Endothelial cell of umbilical vein (primary cell): ENCODE results near the gene BCL11B. TPM values are rescaled to one million over a fixed set of nuclear protein-coding genes. Genes with fewer than 3 reads are reported as not detected.

Experiments
- BruUV-seq: library from RNA; stranded (reverse); fragments of 400-500 nt; replicated peaks from 2 replicates; lab custom pipeline; 2021; lab: Mats Ljungman, UMichigan
- CTCF ChIA-PET: fragments of 300-600, 350-600 bp; sonication (Branson Sonifier 250); formaldehyde crosslinking; loops from one replicate; lab custom pipeline; 2021; ENCODE audit warnings: antibody characterized with exemption, inconsistent platforms; lab: Charles Lee
- POLR2A ChIA-PET: fragments of 300-600, 350-600 bp; sonication (Branson Sonifier 250); formaldehyde crosslinking; loops from one replicate; lab custom pipeline; 2021; ENCODE audit warnings: antibody characterized with exemption, inconsistent platforms; lab: Charles Lee
- DNase-seq: peaks from one replicate; pipeline ENCODE4 v3.0.0-alpha.2; 2011; ENCODE audit warnings: low read depth, low spot score
- FAIRE-seq: peaks from 2 replicates; lab custom pipeline; 2011; peaks lifted over from hg19 to GRCh38; lab: Jason Lieb, UNC
- H2AFZ ChIP-seq: 2 replicates; pipeline ENCODE4 v1.6.0; 2012; ENCODE audit warnings: low read depth, low read length, control low read depth, inconsistent platforms
- H3K27ac ChIP-seq: 2 replicates; pipeline ENCODE4 v1.5.1; 2011; ENCODE audit warnings: low read depth, mild to moderate bottlenecking, control low read depth, low read length, moderate library complexity; ENCODE audit not compliant: insufficient read depth
- H3K27me3 ChIP-seq, 2 experiments: 2 replicates each; pipeline versions ENCODE4 v1.6.0 to v1.6.1; 2011; ENCODE audit warnings: low read length in 2 of 2, mixed read lengths in 1 of 2; ENCODE audit not compliant: control insufficient read depth in 2 of 2, insufficient read depth in 2 of 2
- H3K36me3 ChIP-seq, 2 experiments: 2 replicates in 1 of 2; 3 replicates in 1 of 2; pipeline ENCODE4 v1.5.1; 2011; ENCODE audit warnings: low read length in 2 of 2, mild to moderate bottlenecking in 1 of 2, moderate library complexity in 1 of 2; ENCODE audit not compliant: control insufficient read depth in 2 of 2, insufficient read depth in 2 of 2; ENCODE audit errors: extremely low read depth in 1 of 2
- H3K4me1 ChIP-seq: 3 replicates; pipeline ENCODE4 v1.5.1; 2011; ENCODE audit warnings: mild to moderate bottlenecking, low read length; ENCODE audit not compliant: control insufficient read depth, insufficient read depth; ENCODE audit errors: extremely low read depth
- H3K4me2 ChIP-seq: 2 replicates; pipeline ENCODE4 v1.6.1; 2011; ENCODE audit warnings: low read length, control low read depth, mixed read lengths; ENCODE audit not compliant: insufficient read depth
- H3K4me3 ChIP-seq, 3 experiments: fragments of 200-600 bp in 1 of 3; sonication (generic), shearing (Covaris generic) in 1 of 3; replicated peaks in 1 of 3; 2 replicates each; pipeline ENCODE4 v1.5.1; 2011 to 2016; ENCODE audit warnings: control low read depth in 3 of 3, low read length in 3 of 3, mild to moderate bottlenecking in 2 of 3, inconsistent platforms in 1 of 3, low read depth in 1 of 3, moderate library complexity in 1 of 3; ENCODE audit not compliant: insufficient read depth in 1 of 3
- H3K79me2 ChIP-seq: 2 replicates; pipeline ENCODE4 v1.6.0; 2012; ENCODE audit warnings: low read length, inconsistent platforms; ENCODE audit not compliant: control insufficient read depth, insufficient read depth
- H3K9ac ChIP-seq: replicated peaks from 2 replicates; pipeline ENCODE3; 2011; ENCODE audit warnings: low read length, control low read depth; ENCODE audit not compliant: insufficient read depth; ENCODE audit errors: extremely low read depth
- H3K9me1 ChIP-seq: replicated peaks from 3 replicates; pipeline ENCODE4 v1.6.0; 2011; ENCODE audit warnings: mild to moderate bottlenecking, low read length; ENCODE audit not compliant: control insufficient read depth, insufficient read depth; ENCODE audit errors: extremely low read depth
- H3K9me3 ChIP-seq: replicated peaks from 2 replicates; pipeline ENCODE4 v1.5.1; 2012; ENCODE audit warnings: low read length, inconsistent platforms; ENCODE audit not compliant: control insufficient read depth, insufficient read depth
- H4K20me1 ChIP-seq: replicated peaks from 2 replicates; pipeline ENCODE3; 2011; ENCODE audit warnings: mild to moderate bottlenecking, low read length; ENCODE audit not compliant: control insufficient read depth, insufficient read depth; ENCODE audit errors: extremely low read depth
- EZH2 ChIP-seq: IDR thresholded peaks from 2 replicates; pipeline ENCODE4 v1.6.1; 2012; ENCODE audit warnings: borderline replicate concordance, low read depth, mild to moderate bottlenecking, moderate library complexity, low read length, inconsistent platforms; ENCODE audit not compliant: severe bottlenecking
- FOS ChIP-seq: IDR thresholded peaks from 2 replicates; pipeline ENCODE4 v1.6.1; 2011; ENCODE audit warnings: mild to moderate bottlenecking, low read length, moderate library complexity, borderline replicate concordance; ENCODE audit not compliant: insufficient read depth
- GATA2 ChIP-seq: IDR thresholded peaks from 2 replicates; pipeline ENCODE4 v1.7.0; 2011; ENCODE audit warnings: low read depth, mild to moderate bottlenecking, moderate library complexity, mixed read lengths, low read length; ENCODE audit not compliant: insufficient read length, insufficient read depth
- JUN ChIP-seq: IDR thresholded peaks from 2 replicates; pipeline ENCODE4 v1.6.1; 2011; ENCODE audit warnings: borderline replicate concordance, low read depth; ENCODE audit not compliant: insufficient read length, insufficient read depth
- MYC ChIP-seq: IDR thresholded peaks from one replicate; pipeline ENCODE4 v1.6.1; 2011; ENCODE audit warnings: mild to moderate bottlenecking, low read depth, low read length
- POLR2A ChIP-seq: IDR thresholded peaks from 2 replicates; pipeline ENCODE4 v1.6.1; 2012; ENCODE audit warnings: low read depth, mild to moderate bottlenecking, control low read depth, low read length
- POLR2AphosphoS5 ChIP-seq: IDR thresholded peaks from 2 replicates; pipeline ENCODE4 v1.6.1; 2012; ENCODE audit warnings: low read depth, mild to moderate bottlenecking, control low read depth, low read length, moderate library complexity; ENCODE audit not compliant: insufficient read depth
- dilution Hi-C: fragments of 300-500 bp; cut with MboI; formaldehyde crosslinking; loops from one replicate; pipeline ENCODE4 v1.15.0; 2019; ENCODE audit warnings: low sequenced_read_pairs; ENCODE audit not compliant: extremely low pct_ligation_motif_present
- intact Hi-C: fragments of 100-400 bp; cut with micrococcal nuclease; formaldehyde crosslinking; loops from one replicate; pipeline ENCODE4 v1.10.0; 2022
- polyA plus RNA-seq, 4 experiments: library from polyadenylated mRNA; depleted of rRNA in 3 of 4; stranded (reverse) in 3 of 4; unstranded in 1 of 4; fragments of >200 nt; gene quantifications; 2 replicates each; pipeline versions ENCODE4 v1.2.1 to v1.2.3, GENCODE V29; 2011 to 2012; ENCODE audit warnings: missing spikeins in 1 of 4
- total RNA-seq: library from RNA; stranded (reverse); gene quantifications from 2 replicates; pipeline ENCODE4 v1.2.3, GENCODE V29; 2021
- TF ChIP-seq, protein P1 (sequence below), 2 donors: IDR thresholded peaks; 1 replicate in 1 of 2; 2 replicates in 1 of 2; pipeline ENCODE4 v1.5.1; 2011; ENCODE audit warnings: low read length in 2 of 2, mild to moderate bottlenecking in 2 of 2, moderate library complexity in 2 of 2, control low read depth in 1 of 2, inconsistent platforms in 1 of 2, low read depth in 1 of 2; ENCODE audit not compliant: insufficient read depth in 1 of 2; ENCODE audit errors: extremely low read depth in 1 of 2
- TF ChIP-seq, protein P2 (sequence below): IDR thresholded peaks from 2 replicates; pipeline ENCODE4 v1.6.1; 2011; ENCODE audit not compliant: insufficient read depth, insufficient read length

The BCL11B gene
- total and polyA plus RNA-seq, 2 donors (not counting 3 experiments of a cell fraction or from before 2014, with no cell fraction given) = 0.03 to 0.07 TPM

DNA sequence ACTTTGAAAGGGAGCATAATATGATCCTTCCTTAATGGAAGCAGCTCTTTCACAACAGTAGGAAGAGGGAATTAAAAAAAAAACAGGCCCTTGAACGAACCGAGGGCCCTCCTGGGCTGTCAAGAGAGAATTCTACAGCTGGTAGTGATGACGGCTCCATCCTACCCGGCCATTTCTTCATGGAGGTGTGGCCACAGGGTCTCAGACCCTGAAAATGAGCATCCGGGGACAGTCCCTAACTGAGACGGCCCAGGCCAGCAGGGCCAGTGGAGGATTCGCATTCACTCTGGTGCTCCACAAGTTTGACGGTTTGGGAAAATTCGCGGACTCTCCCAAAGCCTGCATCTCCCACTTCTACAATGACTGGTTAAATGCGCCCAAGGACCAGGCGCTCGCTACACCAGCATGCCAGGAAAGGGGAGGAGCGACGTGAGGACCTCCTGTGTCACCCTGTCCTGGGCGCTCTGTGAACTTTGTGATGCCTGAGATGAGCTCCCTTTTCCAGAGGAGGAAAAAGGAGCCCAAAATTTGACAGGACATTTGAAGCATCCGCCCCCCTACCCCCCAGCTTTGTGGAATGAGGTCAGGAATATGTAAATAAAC, 66.8 kb downstream of the BCL11B start:
- POLR2A ChIA-PET = no interaction called here
- no peak overlapping the region for H3K4me2 ChIP-seq
- H4K20me1 ChIP-seq = no peaks in the 10 kb centered on the region
- H3K4me1 ChIP-seq = no peaks in the 10 kb centered on the region
- no peak overlapping the region for H2AFZ ChIP-seq
- H3K9ac ChIP-seq = no peak overlapping the region
- TF ChIP-seq GATA2 (no peak), MYC (no peak), EZH2 (no peak), POLR2AphosphoS5 (no peak), JUN (no peak), POLR2A (no peak), FOS (no peak)
- TF ChIP-seq, protein P1, sequence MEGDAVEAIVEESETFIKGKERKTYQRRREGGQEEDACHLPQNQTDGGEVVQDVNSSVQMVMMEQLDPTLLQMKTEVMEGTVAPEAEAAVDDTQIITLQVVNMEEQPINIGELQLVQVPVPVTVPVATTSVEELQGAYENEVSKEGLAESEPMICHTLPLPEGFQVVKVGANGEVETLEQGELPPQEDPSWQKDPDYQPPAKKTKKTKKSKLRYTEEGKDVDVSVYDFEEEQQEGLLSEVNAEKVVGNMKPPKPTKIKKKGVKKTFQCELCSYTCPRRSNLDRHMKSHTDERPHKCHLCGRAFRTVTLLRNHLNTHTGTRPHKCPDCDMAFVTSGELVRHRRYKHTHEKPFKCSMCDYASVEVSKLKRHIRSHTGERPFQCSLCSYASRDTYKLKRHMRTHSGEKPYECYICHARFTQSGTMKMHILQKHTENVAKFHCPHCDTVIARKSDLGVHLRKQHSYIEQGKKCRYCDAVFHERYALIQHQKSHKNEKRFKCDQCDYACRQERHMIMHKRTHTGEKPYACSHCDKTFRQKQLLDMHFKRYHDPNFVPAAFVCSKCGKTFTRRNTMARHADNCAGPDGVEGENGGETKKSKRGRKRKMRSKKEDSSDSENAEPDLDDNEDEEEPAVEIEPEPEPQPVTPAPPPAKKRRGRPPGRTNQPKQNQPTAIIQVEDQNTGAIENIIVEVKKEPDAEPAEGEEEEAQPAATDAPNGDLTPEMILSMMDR (IDR thresholded peaks at IDR 0.05; ENCODE audit: extremely low read depth in 1 of 2, insufficient read depth in 1 of 2, low read depth in 1 of 2, low read length in 2 of 2) = no peak
- TF ChIP-seq, protein P2, sequence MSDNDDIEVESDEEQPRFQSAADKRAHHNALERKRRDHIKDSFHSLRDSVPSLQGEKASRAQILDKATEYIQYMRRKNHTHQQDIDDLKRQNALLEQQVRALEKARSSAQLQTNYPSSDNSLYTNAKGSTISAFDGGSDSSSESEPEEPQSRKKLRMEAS = no peak
- no TSS peak for BruUV-seq
- H3K27ac ChIP-seq = no peak overlapping the region
- no peaks in the 10 kb centered on the region for H3K9me1 ChIP-seq
- no peak for FAIRE-seq
- CTCF ChIA-PET = no interaction called here
- H3K9me3 ChIP-seq = no peaks in the 10 kb centered on the region
- H3K79me2 ChIP-seq = no peaks in the 10 kb centered on the region
- no peaks in the 10 kb centered on the region for H3K36me3 ChIP-seq
- dilution Hi-C loops = no loop called here
- DNase-seq = no peak
- intact Hi-C loops = no loop called here
- H3K27me3 ChIP-seq = no peaks in the 10 kb centered on the region
- H3K4me3 ChIP-seq = no peak overlapping the region
